Glomerular visceral epithelial cell (primary cell): ENCODE measurements around the gene ZFYVE27.

Source experiments
- DNase-seq: peaks from one replicate; pipeline ENCODE4 v3.0.0-alpha.2; 2016; ENCODE audit errors: extremely low spot score

The ZFYVE27 gene

DNA sequence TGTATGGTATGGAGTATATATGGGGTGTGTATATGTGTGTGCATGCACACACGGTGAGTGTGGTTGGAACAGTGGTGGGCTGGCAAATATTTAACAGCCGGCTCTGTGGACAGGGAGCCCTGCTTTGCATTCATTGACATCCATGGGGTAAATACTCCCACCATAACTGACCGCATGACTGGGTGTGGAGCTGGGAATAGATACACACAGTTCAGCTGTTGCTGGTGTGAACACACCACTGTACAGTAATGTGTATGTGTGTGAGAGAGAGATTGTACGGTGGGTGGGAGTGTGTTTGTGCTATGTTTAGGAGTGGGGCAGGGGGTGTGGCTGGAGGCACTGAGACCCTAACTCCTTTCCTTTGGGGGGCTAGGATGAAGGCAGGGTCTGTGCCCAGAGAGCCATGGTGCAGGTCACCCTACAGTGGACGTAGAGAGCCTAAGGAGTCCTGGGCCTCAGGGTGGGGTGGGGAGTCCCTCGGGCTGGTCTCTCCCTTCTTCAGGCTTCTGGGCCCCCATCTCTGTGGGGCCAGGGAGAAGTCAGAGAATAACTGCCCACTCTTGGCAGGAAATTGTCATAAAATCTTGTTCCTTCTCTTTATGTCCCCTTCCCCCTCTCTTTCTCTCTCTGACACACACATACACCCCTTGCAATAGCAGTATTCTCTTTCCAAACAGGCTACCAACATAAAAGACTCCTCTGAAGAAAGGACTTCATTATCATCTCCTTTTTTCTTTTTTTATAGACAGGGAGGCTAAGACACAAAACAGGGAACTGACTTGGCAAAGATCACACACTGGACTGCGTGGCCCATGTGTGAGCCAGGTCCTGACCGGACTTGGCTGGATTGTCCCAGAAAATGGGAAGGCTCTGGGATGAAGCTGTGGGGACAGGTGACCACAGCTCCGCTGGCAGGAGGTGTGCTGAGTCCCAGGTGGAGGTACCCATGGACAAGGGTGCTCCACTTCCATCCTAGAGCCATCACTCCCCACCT is 31.7 kb downstream of the ZFYVE27 start:
- DNase-seq, result no peak

DNA sequence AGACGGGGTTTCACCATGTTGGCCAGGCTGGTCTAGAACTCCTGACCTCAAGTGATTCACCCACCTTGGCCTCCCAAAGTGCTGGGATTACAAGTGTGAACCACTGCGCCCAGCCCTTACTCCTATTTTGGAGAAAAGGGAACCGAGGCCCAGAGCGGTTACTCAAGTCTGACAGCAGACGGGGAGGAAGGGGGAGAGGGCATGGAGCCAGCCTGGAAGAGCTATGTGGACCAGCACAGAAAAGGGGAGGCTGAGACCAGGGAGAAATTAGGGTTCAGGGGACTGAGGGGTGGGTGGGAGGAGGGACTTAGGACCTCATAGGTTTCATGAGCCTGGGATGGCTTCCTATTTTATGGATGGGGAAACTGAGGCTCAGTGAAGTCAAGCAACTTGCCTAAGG is 33.3 kb downstream of the ZFYVE27 start:
- no peak for DNase-seq

GRCh38 chr10:97771055-97771891 is 34.3 kb downstream of the ZFYVE27 start:
- peak; percentile 28 for DNase-seq

GRCh38 chr10:97771913-97772823 is 35.2 kb downstream of the ZFYVE27 start, which contains the start of gene SFRP5:
Gene SFRP5, minus strand, starts transcription at chr10:97771999. Its CDS starts 166 bp downstream, at chr10:97771833.
- no peak for DNase-seq

DNA sequence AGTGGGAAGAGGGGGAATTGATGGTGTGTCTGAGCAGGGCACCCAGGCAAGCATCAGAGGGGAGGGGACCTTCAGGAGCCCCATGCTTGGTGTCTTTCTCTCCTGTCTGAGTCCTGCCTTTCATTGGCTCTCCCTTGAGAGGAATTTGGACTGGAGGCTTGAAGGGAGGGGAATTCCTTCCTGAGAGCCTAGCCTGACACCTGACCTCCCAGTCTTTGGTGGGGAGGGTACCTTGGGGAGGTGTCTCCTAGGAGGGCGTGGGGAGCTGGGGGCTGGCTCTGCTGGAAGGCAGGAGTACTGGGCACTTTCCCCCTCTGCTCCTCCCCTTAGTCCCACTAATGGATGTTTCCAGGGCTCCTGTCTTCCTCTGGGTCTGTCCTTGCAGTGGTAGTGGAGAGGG is 36.2 kb downstream of the ZFYVE27 start:
- no peak for DNase-seq

GRCh38 chr10:97774811-97775294 is 37.9 kb downstream of the ZFYVE27 start:
- no peak for DNase-seq

GRCh38 chr10:97777143-97777542 is 40.2 kb downstream of the ZFYVE27 start:
- no peak for DNase-seq

GRCh38 chr10:97778452-97779302 is 41.7 kb downstream of the ZFYVE27 start:
- DNase-seq, result no peak

- no peak for DNase-seq
Observed at GRCh38 chr10:97779492-97779891, 42.6 kb downstream of the ZFYVE27 start.

DNA sequence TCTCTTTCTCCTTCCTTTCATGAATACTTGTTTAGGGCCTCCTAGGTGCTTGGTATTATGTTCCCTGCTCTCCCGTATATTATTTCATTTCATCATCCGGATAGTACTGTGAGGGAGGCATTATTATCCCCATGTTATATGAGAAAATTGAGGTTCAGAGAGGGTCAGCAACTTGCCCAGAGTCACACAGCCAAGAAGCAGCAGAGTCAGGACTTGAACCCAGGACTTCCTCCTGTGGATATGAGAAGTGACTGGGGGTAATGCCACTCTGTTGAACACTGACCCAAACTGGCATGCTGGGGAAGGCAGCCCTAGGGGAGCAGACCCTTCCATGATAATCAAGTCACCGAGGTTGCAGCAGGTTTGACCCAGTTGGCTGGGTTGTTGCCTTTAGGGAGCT is 43.0 kb downstream of the ZFYVE27 start:
- no peak for DNase-seq

DNA sequence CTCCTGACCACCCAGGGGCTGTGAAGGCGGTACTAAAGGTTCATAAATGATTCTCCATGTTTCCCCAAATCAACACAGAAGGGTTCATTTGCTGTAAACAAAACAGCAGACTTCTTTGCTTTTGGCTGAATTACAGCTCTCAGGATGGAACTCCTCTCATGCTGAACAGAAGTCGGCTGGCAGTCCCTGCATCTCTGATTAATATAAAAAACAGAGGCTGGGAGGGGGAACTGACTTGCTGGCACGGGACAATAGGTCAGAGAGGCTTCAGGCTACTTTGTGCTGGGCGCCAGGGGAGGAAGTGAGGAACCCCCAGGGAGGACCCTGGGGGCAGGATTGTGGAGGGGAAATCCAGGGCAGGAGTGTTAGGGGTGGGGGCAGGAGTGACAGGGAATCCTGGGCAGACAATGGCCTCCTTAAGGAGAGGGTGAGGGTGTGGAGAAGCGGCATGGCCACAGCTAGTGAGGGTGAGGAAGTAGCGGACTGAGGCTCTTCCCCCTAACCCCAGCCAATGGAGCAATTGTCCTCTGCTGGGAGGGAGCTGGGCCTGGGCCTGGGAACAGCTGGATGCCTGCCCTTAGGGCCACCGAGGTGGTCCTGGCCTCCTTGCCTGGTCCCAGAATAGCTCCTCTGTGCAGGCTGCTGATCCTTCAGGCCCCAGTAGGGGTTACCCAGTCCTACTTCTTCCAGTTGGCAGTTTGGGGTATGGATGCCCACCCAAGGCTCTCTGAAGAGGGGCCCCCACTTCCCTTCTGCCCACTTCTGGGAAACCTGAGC is 44.1 kb downstream of the ZFYVE27 start:
- DNase-seq, result no peak

GRCh38 chr10:97781618-97782331 is 44.8 kb downstream of the ZFYVE27 start:
- no peak for DNase-seq

- no peak for DNase-seq
Observed at GRCh38 chr10:97782455-97783228, 45.7 kb downstream of the ZFYVE27 start.

DNA sequence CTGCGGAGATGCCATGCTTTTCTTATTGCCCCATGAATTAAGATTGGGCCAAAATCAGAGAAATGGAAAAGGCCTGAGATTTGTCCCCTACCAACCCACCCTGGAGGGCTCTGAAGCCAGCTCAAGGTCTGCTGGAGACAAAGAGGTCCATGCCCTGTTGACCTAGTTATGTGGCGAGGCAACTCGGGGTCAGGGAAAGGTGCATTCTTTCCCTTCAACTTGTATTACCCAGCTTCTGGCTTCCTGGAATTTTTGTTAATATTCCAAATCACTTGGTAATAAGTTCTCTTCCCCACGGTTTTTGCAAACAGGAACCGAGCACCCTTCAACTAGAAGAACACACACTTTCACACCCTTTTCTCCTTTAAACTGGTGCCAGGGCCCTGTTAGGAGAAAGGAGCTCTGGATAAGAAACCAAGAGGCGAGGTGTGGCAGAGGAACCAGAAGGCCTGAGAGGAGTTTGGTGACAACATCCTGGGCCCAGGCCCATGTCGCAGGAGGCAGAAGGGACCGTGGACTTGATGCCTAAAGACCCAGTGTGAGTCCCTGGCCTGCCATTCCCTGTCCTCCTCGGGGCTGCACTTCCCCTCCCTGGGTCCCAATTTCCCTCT is 47.4 kb downstream of the ZFYVE27 start:
- no peak for DNase-seq

GRCh38 chr10:97785231-97785630 is 48.3 kb downstream of the ZFYVE27 start:
- no peak for DNase-seq

DNA sequence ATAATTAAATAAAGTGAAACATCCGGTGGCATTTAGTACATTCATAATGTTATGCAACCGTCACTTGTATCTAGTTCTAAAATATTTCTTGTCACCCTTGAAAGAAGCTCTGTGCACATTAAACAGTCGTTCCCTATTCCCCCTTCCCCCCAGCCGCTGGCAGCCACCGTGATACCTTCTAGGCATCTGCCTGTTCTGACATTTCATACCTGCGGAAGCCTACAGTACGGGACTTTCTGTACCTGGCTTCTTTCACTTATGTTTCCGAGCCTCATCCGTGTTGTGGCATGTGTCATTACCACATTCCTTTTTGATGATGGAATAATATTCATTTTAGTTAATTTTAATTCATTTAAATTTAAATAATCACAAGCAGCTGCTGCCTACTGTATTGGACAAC is 48.8 kb downstream of the ZFYVE27 start:
- no peak for DNase-seq

DNA sequence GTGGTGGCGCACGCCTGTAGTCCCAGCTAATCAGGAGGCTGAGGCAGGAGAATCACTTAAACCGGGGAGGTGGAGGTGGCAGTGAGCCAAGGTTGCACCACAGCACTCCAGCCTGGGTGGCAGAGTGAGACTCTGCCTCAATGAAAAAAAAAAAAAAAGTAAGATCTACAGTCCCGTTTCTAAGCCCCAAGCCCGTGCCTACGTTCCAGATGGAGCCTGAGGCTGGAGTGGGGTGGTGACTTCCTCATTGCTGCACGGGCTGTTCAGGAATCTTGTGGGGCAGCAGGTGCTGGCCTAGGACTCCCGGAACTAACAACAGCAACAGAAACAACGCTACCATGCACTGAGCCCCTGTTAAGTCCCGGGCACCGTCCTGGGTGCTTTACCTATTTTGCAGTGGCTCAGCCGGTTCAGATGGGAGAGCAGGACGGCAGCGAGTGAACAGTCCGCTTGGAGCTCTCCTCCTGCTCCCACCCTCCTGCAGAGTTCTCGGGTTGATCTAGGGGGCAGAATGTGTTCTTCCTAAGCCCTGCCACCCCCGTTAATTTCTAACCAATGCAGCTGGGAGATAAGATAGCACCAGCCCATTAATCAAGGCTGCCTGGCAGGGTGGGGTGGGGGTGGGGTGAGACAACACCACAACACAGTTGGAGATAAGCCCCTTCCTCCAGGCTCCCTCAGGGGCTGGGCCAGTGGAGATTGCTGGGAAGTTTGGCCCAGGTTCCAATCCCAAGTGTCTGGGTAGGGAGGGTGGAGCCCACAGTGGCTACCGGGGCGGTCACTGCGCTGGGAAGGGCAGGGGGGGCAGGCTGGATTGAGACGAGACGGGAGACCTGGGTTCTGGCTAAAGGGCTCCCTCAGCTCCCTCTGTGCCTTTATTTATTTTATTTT is 51.9 kb downstream of the ZFYVE27 start:
- DNase-seq, result no peak
